T47D (cell line): ENCODE results near the gene LASP1NB.
"Not testable (repeated sequence)": the region's sequence is repeated elsewhere in the genome, so short reads cannot be mapped to it uniquely, and the experiment has no call there.

Source experiments
- DNase-seq, 2 experiments: peaks; one replicate each; pipeline versions ENCODE4 v3.0.0 to v3.0.0-alpha.2; 2011 to 2012; ENCODE audit warnings: low read depth in 1 of 2, low spot score in 1 of 2
- JUND ChIP-seq: IDR thresholded peaks from 2 replicates; pipeline ENCODE4 v1.6.1; 2012; ENCODE audit warnings: low read depth
- in situ Hi-C: cut with HindIII; loops from 2 replicates; pipeline ENCODE4 v1.10.0; 2016; ENCODE audit warnings: low sequenced_read_pairs, low pct_unique_long_range_greater_than_20kb

The LASP1NB gene

DNA sequence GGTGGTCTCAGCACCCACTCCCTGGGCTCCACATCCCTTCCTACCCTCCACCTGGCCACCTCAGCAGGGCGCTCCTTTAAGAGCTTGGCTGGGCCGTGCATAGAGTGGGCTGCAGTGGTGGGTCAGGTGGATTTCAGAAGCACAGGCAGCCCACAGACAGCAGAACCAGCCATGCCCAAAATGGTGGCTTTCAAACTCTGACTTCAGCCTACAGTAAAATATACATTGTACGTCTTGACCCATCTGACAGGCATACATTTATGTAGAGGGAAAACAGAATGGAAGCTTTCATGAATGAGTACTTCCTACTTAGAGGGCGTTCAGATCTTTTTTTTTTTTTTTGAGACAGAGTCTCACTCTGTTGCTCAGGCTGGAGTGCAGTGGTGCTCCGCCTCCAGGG lies 26.0 kb upstream of the LASP1NB start:
- in situ Hi-C loops = no loop called here
- no peak for DNase-seq

GRCh38 chr17:38900978-38901656 lies 24.3 kb upstream of the LASP1NB start:
- peak in 1 of 2 experiments; percentile 47 for DNase-seq
- in situ Hi-C loops = no loop called here

More for the DNA sequence above, 26.0 kb upstream of the LASP1NB start:
- no peak for TF ChIP-seq JUND

DNA sequence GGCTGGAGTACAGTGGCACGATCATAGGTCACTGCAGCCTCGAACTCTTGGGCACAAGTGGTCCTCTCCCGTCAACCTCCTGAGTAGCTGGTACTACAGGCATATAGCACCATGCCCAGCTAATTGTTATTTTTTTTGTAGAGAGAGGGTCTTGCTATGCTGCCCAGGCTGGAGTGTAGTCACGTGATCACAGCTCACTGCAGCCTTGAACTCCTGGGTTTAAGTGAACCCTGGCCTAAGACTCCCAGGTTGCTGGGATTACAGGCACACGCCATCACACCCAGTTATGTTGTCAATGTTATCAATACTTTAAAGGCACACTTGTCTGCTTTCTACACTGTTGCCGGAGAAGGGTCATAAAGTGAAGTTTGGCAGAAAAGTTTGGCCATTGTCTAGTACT lies 22.0 kb upstream of the LASP1NB start:
- no peak for DNase-seq
- TF ChIP-seq JUND = no peak
- in situ Hi-C loops = no loop called here

More at GRCh38 chr17:38900978-38901656, 24.3 kb upstream of the LASP1NB start:
- TF ChIP-seq JUND = no peak

- DNase-seq = no peak
- no peak for TF ChIP-seq JUND
- in situ Hi-C loops = no loop called here
Measured at GRCh38 chr17:38904892-38905291, 20.5 kb upstream of the LASP1NB start.

DNA sequence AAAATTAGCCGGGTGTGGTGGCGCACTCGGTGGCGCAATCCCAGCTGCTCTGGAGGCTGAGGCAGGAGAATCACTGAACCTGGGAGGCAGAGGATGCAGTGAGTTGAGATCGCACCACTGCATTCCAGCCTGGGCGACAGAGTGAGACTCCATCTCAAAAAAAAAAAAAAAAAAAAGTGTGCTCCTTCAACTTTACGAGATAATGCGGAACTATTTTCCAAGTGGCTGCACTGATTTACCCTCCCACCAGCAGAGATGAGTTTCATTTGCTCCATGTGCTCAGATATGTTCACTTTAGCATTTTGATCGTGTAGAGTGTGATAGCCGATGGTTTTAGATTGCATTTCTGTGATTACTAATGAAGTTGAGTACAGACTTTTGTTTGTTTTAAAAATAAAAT lies 20.0 kb upstream of the LASP1NB start:
- no peak for TF ChIP-seq JUND
- no peak for DNase-seq
- in situ Hi-C loops = no loop called here

GRCh38 chr17:38906460-38907228 lies 18.8 kb upstream of the LASP1NB start:
- DNase-seq = no peak
- in situ Hi-C loops = no loop called here
- no peak for TF ChIP-seq JUND

- peak in 1 of 2 experiments; percentile 32 for DNase-seq
- in situ Hi-C loops = no loop called here
- no peak for TF ChIP-seq JUND
Measured at GRCh38 chr17:38907930-38908675, 17.3 kb upstream of the LASP1NB start.

DNA sequence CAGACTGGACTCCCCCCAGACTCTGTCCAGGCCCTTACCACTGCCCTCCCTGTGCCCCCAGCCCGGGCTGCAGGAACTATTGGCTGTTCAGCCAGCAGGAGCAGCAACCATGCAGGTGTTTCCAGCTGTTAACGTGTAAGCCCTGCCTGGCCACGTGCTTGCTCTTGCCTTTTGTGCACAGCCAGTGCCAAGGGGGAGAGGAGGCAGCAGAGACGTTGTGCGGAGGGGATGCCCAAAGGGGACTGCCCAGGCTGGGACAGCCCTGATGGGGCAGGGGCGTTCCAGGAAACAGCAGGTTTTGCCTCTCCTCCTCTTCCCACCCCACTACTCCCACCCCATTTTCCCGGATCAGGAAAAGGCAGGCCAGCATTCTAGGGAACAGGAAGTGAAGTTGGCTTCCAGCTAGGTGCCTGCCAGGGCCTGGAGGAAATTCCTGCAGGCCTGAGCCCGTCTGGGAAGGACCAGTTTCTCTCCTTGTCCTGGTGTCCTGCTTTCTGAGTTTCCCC lies 16.7 kb upstream of the LASP1NB start:
- in situ Hi-C loops = no loop called here
- DNase-seq = peak; percentile 68 to 72
- no peak for TF ChIP-seq JUND

DNA sequence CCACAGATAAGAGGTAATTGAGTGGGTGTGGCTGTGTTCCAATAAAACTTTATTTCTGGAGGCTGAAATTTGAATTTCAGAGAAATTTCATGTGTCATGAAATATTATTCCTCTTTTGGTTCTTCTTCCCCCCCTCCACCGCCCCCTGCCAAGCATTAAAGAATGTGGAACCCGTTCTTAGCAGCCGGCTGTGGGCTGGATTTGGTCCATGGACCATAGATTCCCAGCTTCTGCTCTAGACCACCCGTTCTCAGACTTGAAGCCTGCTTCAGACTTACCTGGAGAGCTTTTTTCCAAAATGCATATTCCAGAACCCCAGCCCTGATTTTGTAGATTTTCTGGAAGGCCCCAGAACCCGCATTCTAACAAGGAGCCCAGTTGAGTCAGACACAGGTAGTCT lies 15.1 kb upstream of the LASP1NB start:
- DNase-seq = no peak
- in situ Hi-C loops = no loop called here
- TF ChIP-seq JUND = no peak

DNA sequence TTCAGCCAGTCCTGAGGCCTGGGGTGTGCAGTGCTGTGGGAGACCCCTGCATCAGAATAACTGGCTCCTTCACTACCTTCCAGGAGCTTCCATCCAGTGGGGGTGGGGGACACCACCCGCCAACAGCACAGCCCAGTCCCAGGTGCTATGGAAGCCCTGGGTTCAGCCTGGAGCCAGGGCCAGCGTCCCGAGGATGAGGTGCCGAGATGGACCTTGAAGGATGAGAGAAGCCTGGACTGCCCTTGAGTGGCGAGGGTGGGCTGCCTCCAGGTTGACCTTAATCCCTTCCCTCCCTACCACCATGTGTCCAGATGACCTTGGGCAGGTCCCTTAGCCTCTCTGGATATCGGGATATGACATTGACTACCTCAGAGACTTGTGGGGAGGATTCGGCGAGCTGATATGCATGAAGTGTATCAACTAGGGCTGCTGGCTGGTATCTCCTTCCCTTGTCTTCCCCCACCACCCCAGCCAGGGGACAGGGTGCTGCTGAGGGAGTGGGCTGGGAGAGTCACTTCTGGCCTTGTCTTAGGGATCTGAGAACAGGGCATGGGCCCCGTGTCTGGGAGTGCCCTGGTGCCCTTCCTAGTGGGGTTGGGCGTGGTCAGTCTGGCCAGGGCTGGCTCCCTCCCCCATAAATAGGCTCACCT lies 14.2 kb upstream of the LASP1NB start:
- no peak for DNase-seq
- TF ChIP-seq JUND = no peak
- in situ Hi-C loops = no loop called here

GRCh38 chr17:38911731-38912081 lies 13.7 kb upstream of the LASP1NB start:
- in situ Hi-C loops, DNase-seq: not testable (repeated sequence)

DNA sequence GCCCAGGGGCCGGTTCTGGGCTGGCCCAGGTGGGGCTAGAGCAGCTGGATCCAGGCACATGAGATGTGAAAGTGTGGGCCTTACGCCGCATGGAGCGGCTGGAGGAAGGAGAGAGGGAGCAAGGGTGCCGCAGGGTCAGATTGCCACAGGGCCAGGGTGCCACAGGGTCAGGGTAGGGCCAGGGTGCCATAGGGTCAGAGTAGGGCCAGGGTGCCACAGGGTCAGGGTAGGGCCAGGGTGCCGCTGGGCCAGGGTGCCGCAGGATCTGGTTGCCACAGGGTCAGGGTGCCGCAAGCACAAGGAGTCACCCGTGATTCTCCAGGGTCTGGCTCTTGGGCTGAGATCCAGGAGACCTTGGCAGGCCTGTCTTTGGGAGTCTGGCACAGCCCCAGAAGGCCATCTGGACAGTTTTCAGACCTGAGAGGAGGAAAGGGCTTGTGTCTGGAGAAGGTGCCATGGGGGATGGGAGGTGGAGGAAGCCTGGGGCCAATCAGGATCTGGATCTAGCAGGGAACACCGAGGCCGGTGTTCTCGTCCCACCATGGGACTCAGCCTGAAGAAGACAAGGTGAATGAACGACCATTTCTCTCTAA lies 13.1 kb upstream of the LASP1NB start:
- TF ChIP-seq JUND = no peak
- in situ Hi-C loops = no loop called here
- no peak for DNase-seq
